HG03575 (cell line): ENCODE data around the gene MC1R.
"Not testable (repeated sequence)": the region's sequence is repeated elsewhere in the genome, so short reads cannot be mapped to it uniquely, and the experiment has no call there.

Source experiments
- ATAC-seq: cut with Tn5 transposase; IDR thresholded peaks from one replicate; pipeline ENCODE4 v1.9.1; 2021; ENCODE audit not compliant: unreplicated experiment, insufficient number of reproducible peaks, low FRiP score; ENCODE audit errors: extremely low read depth

The MC1R gene

DNA sequence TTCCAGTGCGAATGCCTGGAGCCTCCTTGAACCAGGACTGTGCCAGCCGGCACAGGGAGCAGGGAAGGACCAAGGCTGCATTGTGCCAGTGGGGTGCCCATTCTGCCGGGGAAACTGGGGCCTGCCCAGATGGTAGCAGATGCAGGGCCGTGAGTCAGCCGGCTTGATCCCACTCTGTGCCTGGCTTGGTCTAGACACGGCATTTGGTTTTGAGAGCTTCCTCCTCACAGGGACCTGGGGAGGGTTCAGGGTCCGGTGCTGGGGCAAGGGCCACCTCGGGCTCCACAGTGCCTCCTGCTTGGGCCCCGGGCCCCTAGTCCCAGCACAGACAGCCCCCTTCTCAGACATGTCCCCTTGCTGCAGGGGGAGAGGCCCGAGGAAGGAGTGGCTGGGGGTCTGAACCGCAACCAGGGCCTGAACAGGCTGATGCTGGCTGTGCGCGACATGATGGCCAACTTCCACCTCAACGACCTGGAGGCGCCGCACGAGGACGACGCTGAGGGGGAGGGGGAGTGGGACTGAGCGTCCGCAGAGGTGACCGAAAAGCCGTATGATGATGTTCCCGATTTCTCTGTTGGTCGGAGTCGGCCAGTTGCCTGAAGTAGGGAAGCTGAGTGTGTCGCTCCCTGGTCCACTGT lies 7.8 kb upstream of the MC1R start:
- ATAC-seq, result no peak

DNA sequence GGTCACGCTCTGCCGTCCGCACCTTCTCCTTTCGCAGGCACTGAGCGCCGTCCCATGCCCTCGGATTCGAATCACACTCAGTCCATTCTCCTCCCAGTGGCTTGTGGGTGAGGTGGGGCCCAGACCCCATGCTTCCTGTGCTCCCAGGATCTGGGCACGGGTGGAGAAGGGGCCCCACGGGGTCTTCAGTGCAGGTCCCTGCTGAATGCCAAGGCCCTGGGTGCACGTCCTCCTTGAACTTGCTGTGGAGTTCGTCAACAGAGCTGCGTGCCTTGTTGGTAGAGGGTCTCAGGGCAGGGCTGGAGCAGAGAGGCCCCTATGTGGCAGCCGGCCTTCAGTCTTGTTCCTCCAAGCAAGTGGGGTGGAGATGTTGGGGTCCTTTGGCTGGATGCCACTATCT lies 7.3 kb upstream of the MC1R start:
- ATAC-seq, result no peak

DNA sequence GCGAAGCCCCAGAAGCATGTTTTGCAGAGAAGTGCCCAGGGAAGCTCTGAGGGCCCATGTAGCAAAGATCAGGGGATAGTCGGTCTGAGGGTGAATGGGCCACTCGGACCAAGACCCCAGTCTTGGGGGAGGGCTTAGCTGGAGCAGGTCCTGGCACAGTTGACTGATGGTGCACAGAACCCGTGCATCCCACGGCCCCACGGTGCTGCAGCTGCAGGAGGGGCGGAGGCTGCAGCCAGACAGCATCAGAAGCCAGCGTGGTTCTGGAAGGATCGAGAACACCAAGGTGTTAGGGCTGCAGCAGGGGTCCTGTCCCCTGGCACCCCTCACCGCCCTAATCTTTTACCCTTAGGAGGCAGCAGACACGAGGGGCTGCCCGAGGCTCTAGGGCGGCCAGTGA lies 6.5 kb upstream of the MC1R start:
- ATAC-seq, result no peak

DNA sequence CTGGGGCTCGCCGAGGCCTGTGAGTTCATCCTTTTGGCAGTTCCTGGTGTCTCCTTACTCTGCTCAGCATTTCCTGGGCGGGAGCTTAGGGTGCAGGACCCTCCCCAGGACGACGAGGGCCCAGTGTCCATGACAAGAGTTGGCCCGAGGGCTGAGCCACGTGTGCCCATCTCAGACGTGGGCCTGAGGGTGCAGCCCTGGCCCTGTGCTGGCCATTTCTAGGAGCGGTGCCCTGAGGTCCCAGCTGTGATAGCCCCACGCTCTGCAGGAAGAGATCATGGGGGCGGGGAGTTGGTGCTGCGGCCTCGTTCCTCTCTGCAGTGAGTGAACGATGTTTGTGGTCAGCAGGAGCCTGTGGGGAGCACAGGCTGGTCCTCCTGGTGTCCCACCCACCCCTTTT lies 6.0 kb upstream of the MC1R start:
- no peak for ATAC-seq

DNA sequence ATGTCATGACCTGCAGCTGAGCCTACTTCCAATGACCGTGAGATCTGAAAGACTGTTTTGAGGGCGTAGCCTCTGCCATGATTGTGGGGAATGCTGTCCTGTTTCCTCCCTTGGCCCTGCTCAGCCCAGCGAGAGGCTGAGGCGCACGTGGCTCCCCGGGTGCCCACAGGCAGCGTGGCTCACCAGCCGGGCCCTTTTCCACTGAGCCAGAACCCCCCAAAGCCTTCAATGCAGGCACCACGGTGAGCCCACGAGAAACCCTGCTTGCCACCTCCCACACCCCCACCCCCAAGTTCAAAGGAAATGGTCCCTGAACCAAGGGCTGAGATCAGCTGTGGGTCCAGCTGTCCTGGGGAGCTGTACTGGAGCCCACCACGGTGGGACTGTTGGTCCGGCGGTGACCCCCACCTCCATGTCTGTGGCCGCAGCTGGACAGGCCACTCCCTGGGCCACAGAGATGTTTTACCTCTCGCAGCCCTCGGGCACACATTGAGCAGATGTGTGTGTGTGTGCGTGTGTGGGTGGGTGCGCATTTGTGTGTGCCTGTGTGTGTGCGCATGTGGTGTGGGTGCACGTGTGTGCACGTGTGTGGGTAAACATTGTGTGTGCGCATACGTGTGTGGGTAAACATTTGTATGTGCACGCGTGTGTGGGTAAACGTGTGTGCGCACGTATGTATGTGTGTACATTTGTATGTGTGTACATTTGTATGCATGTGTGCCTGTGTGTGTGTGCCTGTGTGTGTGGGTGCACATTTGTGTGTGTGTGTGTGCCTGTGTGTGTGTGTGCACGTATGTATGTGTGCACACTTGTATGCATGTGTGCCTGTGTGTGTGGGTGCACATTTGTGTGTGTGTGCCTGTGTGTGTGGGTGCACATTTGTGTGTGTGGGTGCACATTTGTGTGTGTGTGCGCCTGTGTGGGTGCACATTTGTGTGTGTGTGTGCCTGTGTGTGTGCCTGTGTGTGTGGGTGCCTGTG lies 5.0 kb upstream of the MC1R start:
- no peak for ATAC-seq

DNA sequence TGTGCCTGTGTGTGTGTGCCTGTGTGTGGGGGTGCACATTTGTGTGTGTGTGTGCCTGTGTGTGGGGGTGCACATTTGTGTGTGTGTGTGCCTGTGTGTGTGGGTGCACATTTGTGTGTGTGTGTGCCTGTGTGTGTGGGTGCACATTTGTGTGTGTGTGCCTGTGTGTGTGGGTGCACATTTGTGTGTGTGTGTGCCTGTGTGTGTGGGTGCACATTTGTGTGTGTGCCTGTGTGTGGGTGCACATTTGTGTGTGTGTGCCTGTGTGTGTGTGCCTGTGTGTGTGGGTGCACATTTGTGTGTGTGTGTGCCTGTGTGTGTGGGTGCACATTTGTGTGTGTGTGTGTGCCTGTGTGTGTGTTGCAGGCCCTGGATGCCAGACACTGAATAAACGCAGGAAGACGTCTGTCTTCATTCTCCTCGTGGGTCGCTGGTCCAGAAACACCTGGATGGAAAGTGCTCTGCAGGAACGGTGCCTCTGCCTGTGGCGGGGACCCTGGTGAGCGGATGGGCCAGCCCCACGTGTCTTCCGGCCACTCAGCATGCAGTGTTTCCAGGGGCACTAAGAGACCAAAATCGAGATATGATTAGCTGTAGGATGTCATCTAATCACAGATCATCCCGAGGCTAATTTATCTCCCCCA lies 3.9 kb upstream of the MC1R start:
- not testable (repeated sequence) for ATAC-seq

DNA sequence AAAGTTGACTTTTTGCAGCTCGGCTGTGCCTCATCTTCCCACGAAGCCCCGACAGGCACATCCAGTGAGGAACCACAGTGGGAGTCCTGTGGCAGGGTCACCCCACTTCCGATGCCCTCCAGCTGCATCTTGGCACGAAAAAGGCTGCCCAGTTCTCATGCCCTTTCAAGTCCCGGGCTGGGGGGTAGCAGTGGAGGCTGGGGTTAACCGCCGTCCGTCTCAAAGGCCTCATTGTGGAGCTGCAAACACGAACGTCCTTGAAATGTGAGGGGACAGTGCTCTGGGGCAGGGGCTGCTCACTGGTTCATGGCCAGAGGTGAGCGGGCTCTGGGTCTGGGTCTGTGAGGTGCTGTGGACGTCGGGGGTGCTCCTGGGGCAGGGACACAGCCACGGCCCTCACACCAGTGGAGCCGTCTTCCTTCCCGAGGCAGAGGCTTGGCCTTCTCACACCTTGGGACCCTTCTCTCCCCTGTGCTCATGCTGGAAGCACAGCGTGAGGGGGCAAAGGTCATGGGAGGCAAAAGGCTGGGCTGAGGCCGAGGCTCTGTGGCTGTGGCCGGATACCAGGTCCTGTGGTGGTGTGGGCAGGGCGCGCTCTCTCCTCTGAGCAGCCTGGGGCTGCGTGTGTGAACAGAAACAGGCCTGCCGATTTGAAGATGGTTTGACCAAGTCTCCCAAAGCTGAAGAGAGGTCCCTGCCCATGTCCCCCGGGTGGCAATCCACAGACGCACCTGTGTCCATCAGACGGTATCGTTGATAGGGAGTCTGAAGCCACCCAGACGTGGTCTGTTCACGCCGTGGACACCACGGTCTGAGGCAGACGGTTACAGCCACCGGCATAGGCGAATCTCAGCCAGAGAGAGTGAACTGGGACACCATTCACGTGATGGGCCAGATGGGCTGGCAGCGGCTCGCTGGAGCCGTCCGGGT lies 3.1 kb upstream of the MC1R start:
- no peak for ATAC-seq

DNA sequence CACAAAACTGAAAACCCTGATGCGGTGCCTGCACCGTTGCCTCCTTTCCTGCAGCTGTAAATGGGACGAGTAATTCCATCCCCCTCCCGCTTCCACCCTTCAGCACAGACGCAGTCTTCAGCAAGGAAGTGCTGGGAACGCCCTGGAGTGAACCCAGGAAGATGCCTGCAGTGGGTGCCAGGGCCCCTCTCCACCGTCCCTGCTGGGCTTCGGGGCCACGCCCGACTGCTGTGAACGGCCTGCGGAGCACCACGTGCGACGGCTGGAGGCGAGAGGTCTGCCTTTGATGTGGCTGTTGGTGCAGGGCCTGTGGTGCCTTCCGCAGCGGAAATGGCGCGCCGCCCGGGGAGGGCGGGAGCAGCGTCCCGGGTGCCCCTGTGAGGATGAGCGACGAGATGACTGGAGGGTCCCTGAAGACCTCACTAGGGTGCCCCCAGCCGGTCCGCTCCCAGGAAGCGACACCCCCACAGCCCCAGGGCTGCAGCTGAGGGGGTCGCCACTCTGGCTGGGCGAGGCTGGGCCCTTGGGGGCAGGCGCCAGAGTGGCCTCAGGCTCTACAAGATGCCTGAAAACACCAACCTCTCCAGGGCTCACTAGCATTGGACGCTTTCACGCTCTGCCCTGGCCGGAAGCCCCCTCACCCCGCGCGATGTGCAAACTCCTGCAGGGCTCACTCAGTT lies 749 bp upstream of the MC1R start:
- no peak for ATAC-seq

DNA sequence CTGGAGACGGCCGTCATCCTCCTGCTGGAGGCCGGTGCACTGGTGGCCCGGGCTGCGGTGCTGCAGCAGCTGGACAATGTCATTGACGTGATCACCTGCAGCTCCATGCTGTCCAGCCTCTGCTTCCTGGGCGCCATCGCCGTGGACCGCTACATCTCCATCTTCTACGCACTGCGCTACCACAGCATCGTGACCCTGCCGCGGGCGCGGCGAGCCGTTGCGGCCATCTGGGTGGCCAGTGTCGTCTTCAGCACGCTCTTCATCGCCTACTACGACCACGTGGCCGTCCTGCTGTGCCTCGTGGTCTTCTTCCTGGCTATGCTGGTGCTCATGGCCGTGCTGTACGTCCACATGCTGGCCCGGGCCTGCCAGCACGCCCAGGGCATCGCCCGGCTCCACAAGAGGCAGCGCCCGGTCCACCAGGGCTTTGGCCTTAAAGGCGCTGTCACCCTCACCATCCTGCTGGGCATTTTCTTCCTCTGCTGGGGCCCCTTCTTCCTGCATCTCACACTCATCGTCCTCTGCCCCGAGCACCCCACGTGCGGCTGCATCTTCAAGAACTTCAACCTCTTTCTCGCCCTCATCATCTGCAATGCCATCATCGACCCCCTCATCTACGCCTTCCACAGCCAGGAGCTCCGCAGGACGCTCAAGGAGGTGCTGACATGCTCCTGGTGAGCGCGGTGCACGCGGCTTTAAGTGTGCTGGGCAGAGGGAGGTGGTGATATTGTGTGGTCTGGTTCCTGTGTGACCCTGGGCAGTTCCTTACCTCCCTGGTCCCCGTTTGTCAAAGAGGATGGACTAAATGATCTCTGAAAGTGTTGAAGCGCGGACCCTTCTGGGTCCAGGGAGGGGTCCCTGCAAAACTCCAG lies 1.1 kb downstream of the MC1R start:
- no peak for ATAC-seq

DNA sequence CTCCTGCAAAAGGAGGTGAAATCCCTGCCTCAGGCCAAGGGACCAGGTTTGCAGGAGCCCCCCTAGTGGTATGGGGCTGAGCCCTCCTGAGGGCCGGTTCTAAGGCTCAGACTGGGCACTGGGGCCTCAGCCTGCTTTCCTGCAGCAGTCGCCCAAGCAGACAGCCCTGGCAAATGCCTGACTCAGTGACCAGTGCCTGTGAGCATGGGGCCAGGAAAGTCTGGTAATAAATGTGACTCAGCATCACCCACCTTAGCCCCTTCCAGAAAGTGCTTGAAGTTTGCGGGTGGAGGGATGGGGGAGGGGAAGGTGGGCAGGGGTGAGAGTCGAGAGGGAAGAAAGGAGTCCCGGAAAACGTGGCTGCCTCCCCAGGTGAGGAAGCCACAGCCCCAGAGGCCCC lies 2.1 kb downstream of the MC1R start:
- no peak for ATAC-seq

DNA sequence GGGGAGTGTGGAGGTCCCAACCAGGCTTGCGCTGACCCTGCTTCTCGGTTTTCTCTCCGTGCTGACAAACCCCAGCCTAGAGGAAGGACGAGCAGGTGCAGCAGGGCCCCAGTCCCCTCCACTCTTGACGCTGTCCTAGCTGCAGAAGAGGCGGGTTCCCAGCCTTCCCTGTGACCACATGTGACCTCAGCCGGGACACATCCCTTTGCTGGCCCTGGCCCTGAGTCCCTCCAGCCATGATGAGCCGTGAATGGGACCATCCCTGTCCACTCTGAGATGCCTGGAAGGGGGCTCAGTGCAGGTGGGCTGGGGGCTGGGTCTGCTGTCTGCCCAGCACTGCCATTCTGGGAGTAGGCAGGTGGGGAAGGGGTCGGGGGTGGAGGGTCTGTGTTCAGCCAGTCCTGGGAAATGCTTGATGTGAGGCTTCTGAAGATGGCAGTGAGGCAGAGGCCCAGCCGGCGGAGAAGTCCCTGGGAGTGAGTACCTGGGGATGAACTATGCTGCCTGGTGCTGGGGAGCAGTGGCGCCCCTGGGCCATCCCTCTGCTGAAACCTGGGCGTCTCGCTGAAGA lies 2.6 kb downstream of the MC1R start:
- no peak for ATAC-seq

DNA sequence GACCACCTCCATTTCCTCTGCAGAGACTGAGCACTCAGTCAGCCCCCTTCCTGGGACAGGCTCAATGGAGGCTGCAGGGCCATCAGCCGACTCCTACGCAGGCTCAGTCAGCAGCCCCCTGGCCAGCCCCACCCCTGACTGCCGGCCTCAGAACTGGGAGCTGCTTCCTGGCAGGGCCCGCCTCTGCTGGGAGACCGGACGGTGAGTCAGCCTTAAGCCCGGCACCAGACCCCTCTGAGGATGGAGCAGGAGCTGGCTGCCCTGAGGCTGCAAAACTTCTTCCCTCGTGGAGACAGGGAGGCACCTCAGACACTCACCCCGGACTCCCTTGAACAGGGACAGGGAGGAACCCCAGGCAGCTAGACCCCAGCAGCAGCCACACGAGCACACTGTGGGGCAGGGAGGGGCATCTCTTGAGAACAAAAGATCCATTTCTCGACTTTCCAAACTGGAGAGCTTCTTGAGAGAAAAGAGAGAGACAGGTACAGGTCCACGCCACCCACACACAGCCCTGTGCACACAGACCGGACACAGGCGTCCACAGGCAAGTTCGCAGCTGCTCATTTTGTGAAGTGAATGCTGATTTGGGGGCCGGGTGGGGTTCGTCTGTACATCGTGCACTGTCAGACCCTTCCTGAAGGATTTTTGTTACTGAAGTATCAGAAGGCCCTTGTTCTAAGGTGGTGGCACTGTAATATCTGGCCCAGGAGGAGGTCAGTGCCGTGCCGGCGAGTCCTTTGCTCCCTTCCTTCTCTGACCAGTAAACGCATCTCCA lies 3.2 kb downstream of the MC1R start:
- no peak for ATAC-seq

DNA sequence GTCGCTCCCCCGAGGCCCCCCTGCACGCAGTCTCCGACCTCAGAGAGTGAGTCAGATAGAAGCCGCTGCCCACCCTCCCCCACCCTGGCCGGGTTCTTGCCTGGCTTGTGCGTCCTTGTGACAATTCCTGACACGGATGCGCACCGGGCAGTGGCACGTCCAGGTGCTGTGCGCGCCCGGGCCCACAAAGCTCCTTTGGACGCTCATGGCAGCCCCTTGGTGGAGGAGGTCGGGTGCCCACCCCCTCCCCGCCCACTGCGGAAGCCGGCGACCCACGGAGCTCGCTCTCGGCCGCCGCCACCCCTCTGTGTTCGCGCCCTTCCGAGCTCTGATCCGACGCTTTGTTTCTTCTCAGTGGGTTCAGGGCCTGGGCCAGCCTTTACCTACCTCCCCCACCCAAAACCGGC lies 3.8 kb downstream of the MC1R start:
- ATAC-seq, result no peak

DNA sequence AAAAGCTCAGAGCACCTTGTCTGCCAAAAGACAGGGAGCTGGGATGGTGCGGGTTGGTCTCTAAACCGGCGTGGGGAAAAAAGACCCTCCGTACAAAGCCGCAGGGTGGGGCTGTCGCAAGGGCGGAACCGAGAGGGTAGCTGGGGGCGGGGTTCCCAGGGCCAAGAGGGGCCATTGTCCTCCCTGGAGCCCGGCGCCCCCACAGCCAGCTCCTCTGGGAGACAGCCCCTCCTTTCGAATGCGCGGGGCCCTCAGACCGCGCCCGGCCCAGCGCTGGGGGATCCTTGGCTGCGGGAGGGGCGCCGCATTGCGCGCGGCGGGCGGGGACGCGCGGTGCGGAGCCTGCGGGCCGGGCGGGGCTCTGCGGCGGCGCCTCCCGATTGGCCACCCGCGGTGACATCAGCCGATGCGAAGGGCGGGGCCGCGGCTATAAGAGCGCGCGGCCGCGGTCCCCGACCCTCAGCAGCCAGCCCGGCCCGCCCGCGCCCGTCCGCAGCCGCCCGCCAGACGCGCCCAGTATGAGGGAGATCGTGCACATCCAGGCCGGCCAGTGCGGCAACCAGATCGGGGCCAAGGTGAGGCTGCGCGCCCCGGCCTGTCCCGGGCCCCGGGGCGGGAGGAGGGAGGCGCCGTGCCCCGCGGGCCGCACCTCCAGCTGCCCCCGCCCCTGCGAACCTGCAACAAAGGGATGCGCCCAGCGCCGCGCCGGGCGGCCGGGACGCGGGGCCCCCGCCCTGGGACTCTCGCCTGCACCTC lies 4.4 kb downstream of the MC1R start, which contains the start of gene TUBB3:
TUBB3 (plus strand) TSS at position 459 of the 756 bp plus-strand sequence; CDS start at position 519, 60 bp downstream.
- no peak for ATAC-seq

DNA sequence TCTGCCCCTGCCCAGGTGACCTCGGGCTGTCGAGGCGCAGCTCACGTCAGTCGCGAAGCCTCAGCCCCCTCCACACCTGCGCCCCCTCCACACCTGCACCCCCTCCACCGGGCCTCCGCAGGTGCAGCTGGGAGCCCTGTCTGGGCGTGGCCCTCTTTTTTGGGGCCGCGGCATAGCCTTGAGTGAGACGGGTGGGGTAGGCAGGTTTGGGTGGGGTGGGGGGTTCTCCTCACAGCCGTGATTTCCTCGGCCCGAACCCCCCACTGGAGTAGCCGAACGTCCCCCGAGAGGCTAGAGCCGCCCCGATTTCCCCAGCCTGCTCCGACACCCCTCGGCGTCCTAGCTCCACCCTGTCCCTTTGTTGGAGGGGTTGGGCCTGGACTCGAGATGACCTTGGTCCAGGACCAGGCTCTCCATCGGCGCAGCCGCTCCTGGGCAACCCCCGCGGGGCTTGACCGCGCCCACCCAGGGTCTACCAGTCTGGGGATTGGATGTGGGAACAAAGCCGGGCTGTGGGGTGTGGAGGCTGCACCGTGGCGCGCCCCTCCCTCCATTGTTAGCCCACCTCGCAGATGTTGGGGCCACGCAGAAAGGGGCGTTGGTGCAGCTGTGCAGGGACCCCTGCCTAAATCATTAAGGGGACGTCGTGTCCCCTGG lies 5.1 kb downstream of the MC1R start:
- ATAC-seq, result no peak
